ENCODE data around the gene NUDT3. TPM values are rescaled to one million over a fixed set of nuclear protein-coding genes. Genes with fewer than 3 reads are reported as not detected.
A peak's percentile ranks its signal among the peaks of the same experiment; 100 is the strongest.

Gene NUDT3
- 21.2 and 21.8 TPM in 2 replicates for total RNA-seq

GRCh38 chr6:34392497-34393190 is at the start of gene NUDT3:
NUDT3 (minus strand) TSS chr6:34392669; CDS start chr6:34392362, 307 bp downstream.
- Mint-ChIP-seq H3K4me1 (peaks cover 9% of the 10 kb centered on the region), H3K9me3 (peaks cover 3% of the 10 kb centered on the region), H3K27me3 (no peaks in the 10 kb centered on the region), H3K27ac (no peak within 1 kb of the TSS), H3K4me3 (no peak within 1 kb of the TSS), H3K36me3 (ENCODE audit: low read depth) (no peaks in the 10 kb centered on the region)
- peak; percentile 98 for DNase-seq
- intact Hi-C loops (cut with micrococcal nuclease), result loop anchor here (1.0 to 5.0 kb wide), 4 partner anchors 34 to 230 kb away; partner anchors contain the start of genes RPS10 and SMIM29

GRCh38 chr6:34441526-34441925 is 49.1 kb upstream of the NUDT3 start:
- no peak overlapping the region for H3K4me3 Mint-ChIP-seq
- H3K27me3 Mint-ChIP-seq, result peaks cover 3% of the 10 kb centered on the region
- intact Hi-C loops (cut with micrococcal nuclease), result no loop called here
- no peak overlapping the region for H3K27ac Mint-ChIP-seq
- no peaks in the 10 kb centered on the region for H3K4me1 Mint-ChIP-seq
- no peak for DNase-seq
- H3K9me3 Mint-ChIP-seq, result no peaks in the 10 kb centered on the region
- no peaks in the 10 kb centered on the region for H3K36me3 Mint-ChIP-seq (ENCODE audit: low read depth)

GRCh38 chr6:34439442-34439841 is 47.0 kb upstream of the NUDT3 start:
- intact Hi-C loops (cut with micrococcal nuclease), result no loop called here
- Mint-ChIP-seq H3K27me3 (no peaks in the 10 kb centered on the region), H3K4me1 (no peaks in the 10 kb centered on the region), H3K27ac (no peak overlapping the region), H3K4me3 (no peak overlapping the region), H3K9me3 (no peaks in the 10 kb centered on the region), H3K36me3 (ENCODE audit: low read depth) (no peaks in the 10 kb centered on the region)
- DNase-seq, result no peak

GRCh38 chr6:34438705-34439104 is 46.2 kb upstream of the NUDT3 start:
- Mint-ChIP-seq H3K4me1 (no peaks in the 10 kb centered on the region), H3K27me3 (no peaks in the 10 kb centered on the region), H3K36me3 (ENCODE audit: low read depth) (no peaks in the 10 kb centered on the region), H3K27ac (no peak overlapping the region), H3K4me3 (no peak overlapping the region), H3K9me3 (no peaks in the 10 kb centered on the region)
- intact Hi-C loops (cut with micrococcal nuclease), result no loop called here
- no peak for DNase-seq

- H3K4me1 Mint-ChIP-seq, result no peaks in the 10 kb centered on the region
- H3K27me3 Mint-ChIP-seq, result peaks cover 3% of the 10 kb centered on the region
- DNase-seq, result no peak
- H3K36me3 Mint-ChIP-seq (ENCODE audit: low read depth), result no peaks in the 10 kb centered on the region
- H3K27ac Mint-ChIP-seq, result no peak overlapping the region
- intact Hi-C loops (cut with micrococcal nuclease), result no loop called here
- no peaks in the 10 kb centered on the region for H3K9me3 Mint-ChIP-seq
- no peak overlapping the region for H3K4me3 Mint-ChIP-seq
These were observed 45.1 kb upstream of the NUDT3 start for GRCh38 chr6:34437644-34437970.

- no peak overlapping the region for H3K27ac Mint-ChIP-seq
- DNase-seq, result no peak
- no peaks in the 10 kb centered on the region for H3K36me3 Mint-ChIP-seq (ENCODE audit: low read depth)
- intact Hi-C loops (cut with micrococcal nuclease), result no loop called here
- no peaks in the 10 kb centered on the region for H3K9me3 Mint-ChIP-seq
- H3K4me1 Mint-ChIP-seq, result no peaks in the 10 kb centered on the region
- H3K4me3 Mint-ChIP-seq, result no peak overlapping the region
- H3K27me3 Mint-ChIP-seq, result peaks cover 3% of the 10 kb centered on the region
These were observed 44.6 kb upstream of the NUDT3 start for GRCh38 chr6:34436803-34437643.

- intact Hi-C loops (cut with micrococcal nuclease), result no loop called here
- DNase-seq, result no peak
- no peaks in the 10 kb centered on the region for H3K36me3 Mint-ChIP-seq (ENCODE audit: low read depth)
- no peaks in the 10 kb centered on the region for H3K9me3 Mint-ChIP-seq
- H3K4me3 Mint-ChIP-seq, result no peak overlapping the region
- H3K27ac Mint-ChIP-seq, result no peak overlapping the region
- H3K27me3 Mint-ChIP-seq, result peaks cover 3% of the 10 kb centered on the region
- H3K4me1 Mint-ChIP-seq, result no peaks in the 10 kb centered on the region
These were observed 43.4 kb upstream of the NUDT3 start for GRCh38 chr6:34435916-34436315.

- intact Hi-C loops (cut with micrococcal nuclease), result loop anchor here (1.0 kb wide), 1 partner anchor 33 kb away; the partner anchor contains the start of gene NUDT3
- Mint-ChIP-seq H3K36me3 (ENCODE audit: low read depth) (peaks cover 50% of the 10 kb centered on the region), H3K9me3 (no peaks in the 10 kb centered on the region), H3K4me1 (peaks cover 17% of the 10 kb centered on the region), H3K27ac (peak within 1 kb of the TSS; percentile 99), H3K4me3 (peak within 1 kb of the TSS; percentile 99), H3K27me3 (peaks cover 5% of the 10 kb centered on the region)
- DNase-seq, result peak; percentile 98
These were observed 33.3 kb upstream of the NUDT3 start, which contains the start of gene RPS10 for GRCh38 chr6:34425498-34426410. RPS10 (minus strand) TSS chr6:34426069; CDS start chr6:34425221, 848 bp downstream.

- Mint-ChIP-seq H3K4me3 (peak overlapping the region; percentile 99), H3K36me3 (ENCODE audit: low read depth) (peaks cover 54% of the 10 kb centered on the region), H3K27ac (peak overlapping the region; percentile 99), H3K27me3 (peaks cover 5% of the 10 kb centered on the region), H3K4me1 (peaks cover 17% of the 10 kb centered on the region), H3K9me3 (no peaks in the 10 kb centered on the region)
- no peak for DNase-seq
- intact Hi-C loops (cut with micrococcal nuclease), result no loop called here
These were observed 32.6 kb upstream of the NUDT3 start for GRCh38 chr6:34425132-34425497.

GRCh38 chr6:34424200-34425131 is 32.0 kb upstream of the NUDT3 start:
- intact Hi-C loops (cut with micrococcal nuclease), result no loop called here
- Mint-ChIP-seq H3K36me3 (ENCODE audit: low read depth) (peaks cover 60% of the 10 kb centered on the region), H3K9me3 (no peaks in the 10 kb centered on the region), H3K4me3 (peak overlapping the region; percentile 99), H3K4me1 (peaks cover 17% of the 10 kb centered on the region), H3K27ac (peak overlapping the region; percentile 99), H3K27me3 (peaks cover 5% of the 10 kb centered on the region)
- DNase-seq, result no peak

- peak overlapping the region; percentile 99 for H3K4me3 Mint-ChIP-seq
- intact Hi-C loops (cut with micrococcal nuclease), result no loop called here
- peaks cover 68% of the 10 kb centered on the region for H3K36me3 Mint-ChIP-seq (ENCODE audit: low read depth)
- peaks cover 21% of the 10 kb centered on the region for H3K4me1 Mint-ChIP-seq
- H3K9me3 Mint-ChIP-seq, result no peaks in the 10 kb centered on the region
- DNase-seq, result no peak
- H3K27me3 Mint-ChIP-seq, result no peaks in the 10 kb centered on the region
- peak overlapping the region; percentile 34 for H3K27ac Mint-ChIP-seq
These were observed 30.8 kb upstream of the NUDT3 start for GRCh38 chr6:34423254-34423653.

- Mint-ChIP-seq H3K36me3 (ENCODE audit: low read depth) (peaks cover 73% of the 10 kb centered on the region), H3K9me3 (no peaks in the 10 kb centered on the region), H3K4me1 (peaks cover 24% of the 10 kb centered on the region), H3K27ac (peak overlapping the region; percentile 1), H3K27me3 (no peaks in the 10 kb centered on the region), H3K4me3 (no peak overlapping the region)
- intact Hi-C loops (cut with micrococcal nuclease), result no loop called here
- DNase-seq, result no peak
These were observed 25.9 kb upstream of the NUDT3 start for GRCh38 chr6:34418367-34418766.

Data from activated CD4-positive, alpha-beta T cell treated with anti-CD3 and anti-CD28 coated beads, Interleukin-2, amount 10 ng/mL, durations not matched to agents 24 days and 14 days (primary cell).